Epithelial cell of esophagus (primary cell): ENCODE measurements around the gene TLCD3B.

ENCODE experiments used
- DNase-seq: peaks from one replicate; pipeline ENCODE4 v3.0.0; 2010; ENCODE audit warnings: low read depth
- H3K4me3 ChIP-seq: 2 replicates; pipeline ENCODE4 v1.5.1; 2011; ENCODE audit warnings: mild to moderate bottlenecking, low read length, control low read depth
- CTCF ChIP-seq: IDR thresholded peaks from 2 replicates; pipeline ENCODE4 v1.5.1; 2011; ENCODE audit warnings: low read depth, mild to moderate bottlenecking, low read length, control low read depth, inconsistent platforms; ENCODE audit not compliant: insufficient read depth; ENCODE audit errors: missing control alignments

Gene TLCD3B

GRCh38 chr16:30070490-30070889, 39.4 kb upstream of the TLCD3B start:
- no peak overlapping the region for H3K4me3 ChIP-seq
- no peak for DNase-seq
- TF ChIP-seq CTCF = no peak

- H3K4me3 ChIP-seq = no peak overlapping the region
- DNase-seq = no peak
- no peak for TF ChIP-seq CTCF
Observed at GRCh38 chr16:30069611-30070462, 38.8 kb upstream of the TLCD3B start.

GRCh38 chr16:30068750-30069610, 37.9 kb upstream of the TLCD3B start:
- TF ChIP-seq CTCF = peak; percentile 64
- peak; percentile 62 for DNase-seq
- no peak overlapping the region for H3K4me3 ChIP-seq

GRCh38 chr16:30068333-30068732, 37.3 kb upstream of the TLCD3B start:
- TF ChIP-seq CTCF = no peak
- H3K4me3 ChIP-seq = no peak overlapping the region
- DNase-seq = no peak

- no peak for TF ChIP-seq CTCF
- peak overlapping the region; percentile 96 for H3K4me3 ChIP-seq
- DNase-seq = no peak
Observed at GRCh38 chr16:30067584-30067916, 36.5 kb upstream of the TLCD3B start.

GRCh38 chr16:30066761-30067583, 35.9 kb upstream of the TLCD3B start:
- no peak for DNase-seq
- peak overlapping the region; percentile 96 for H3K4me3 ChIP-seq
- TF ChIP-seq CTCF = no peak
